Sciatic nerve (tissue), 2 donors: ENCODE measurements around the gene RAI2. TPM values are rescaled to one million over a fixed set of nuclear protein-coding genes. Genes with fewer than 3 reads are reported as not detected.

Experiments
- ATAC-seq: fragments of 200-7000 bp; cut with Tn5 transposase; one replicate; pipeline ENCODE4 v1.9.1; 2020; ENCODE audit warnings: mild to moderate bottlenecking, moderate library complexity
- DNase-seq: peaks from one replicate; pipeline ENCODE4 v3.0.0-alpha.2; 2020; ENCODE audit warnings: low spot score
- intact Hi-C: fragments of 100-400 bp; cut with DNase I; formaldehyde crosslinking; loops from one replicate; pipeline ENCODE4 v1.14.2; 2022
- total RNA-seq: library from RNA; stranded (reverse); fragmentation: NEBNext Ultra II Directional; extraction: Animal tissue kit (Norgen Biotek cat#: 25700); gene quantifications from one replicate; pipeline ENCODE4 v1.2.1, GENCODE V29; 2021
- donor health status: DM: no; HTN: no; CAD: no.
- donor health status: DM: no; HTN: no; CAD: no.

Gene RAI2
- total RNA-seq, 1 donor from 2014 or later = 25.7 TPM

DNA sequence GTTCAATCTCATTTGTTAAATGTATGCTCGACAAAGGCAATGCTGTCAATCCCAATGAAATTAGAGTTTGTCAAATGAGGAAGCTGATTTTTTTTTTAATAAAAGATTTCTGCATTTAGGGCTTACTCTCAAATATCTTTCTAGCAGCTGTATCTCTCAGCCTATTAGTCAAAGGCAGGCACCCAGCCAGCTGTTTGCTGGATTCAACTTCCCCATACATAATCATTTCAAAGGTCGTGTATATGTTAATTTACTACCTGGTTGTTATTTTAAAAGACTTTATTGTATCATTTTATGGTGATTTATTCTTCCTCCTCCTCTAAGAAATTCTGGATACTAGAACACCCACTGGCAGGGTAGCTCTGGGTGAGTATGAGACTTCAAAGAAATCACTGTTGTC is 27.1 kb downstream of the RAI2 start:
- ATAC-seq (no peak), DNase-seq (no peak)
- intact Hi-C loops = no loop called here

DNA sequence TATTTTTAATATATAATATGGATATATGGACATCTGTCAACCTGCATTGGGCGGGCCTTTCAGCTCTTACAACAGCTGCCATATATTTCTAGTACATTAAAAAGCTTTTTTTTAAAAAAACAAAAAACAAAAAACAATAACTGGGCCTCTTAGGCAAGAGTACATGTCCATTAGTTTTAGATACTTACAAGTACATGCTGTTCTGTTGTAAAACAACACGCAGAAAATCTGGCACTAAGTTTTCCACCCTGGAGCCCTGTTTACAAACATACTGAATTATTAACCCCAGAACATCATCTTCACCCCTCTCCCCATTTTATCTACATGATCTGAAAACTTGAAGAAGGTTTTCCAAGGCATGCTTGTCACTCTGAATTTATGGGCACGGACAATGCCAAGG is 29.8 kb downstream of the RAI2 start:
- intact Hi-C loops = no loop called here
- no peak for DNase-seq
- peak; percentile 60 for ATAC-seq

DNA sequence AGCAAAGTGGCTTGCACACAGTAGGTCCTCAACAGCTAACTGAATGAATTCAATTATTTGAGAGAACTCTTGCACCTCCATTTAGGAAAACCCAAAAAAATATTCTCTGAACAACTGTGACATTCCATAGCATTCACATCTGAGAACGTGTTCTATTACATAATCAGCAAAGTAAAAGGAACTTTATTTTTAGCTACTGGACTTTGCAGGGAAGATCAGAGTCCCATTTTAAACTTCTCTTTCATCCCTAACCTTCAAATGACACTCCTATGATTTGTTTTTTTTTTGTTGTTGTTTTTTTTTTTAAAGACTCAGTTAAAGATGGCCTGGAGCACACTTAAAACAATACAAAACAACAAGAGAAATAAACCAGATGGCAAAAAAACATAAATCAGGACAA is 30.9 kb downstream of the RAI2 start:
- intact Hi-C loops = no loop called here
- no peak for DNase-seq
- no peak for ATAC-seq

DNA sequence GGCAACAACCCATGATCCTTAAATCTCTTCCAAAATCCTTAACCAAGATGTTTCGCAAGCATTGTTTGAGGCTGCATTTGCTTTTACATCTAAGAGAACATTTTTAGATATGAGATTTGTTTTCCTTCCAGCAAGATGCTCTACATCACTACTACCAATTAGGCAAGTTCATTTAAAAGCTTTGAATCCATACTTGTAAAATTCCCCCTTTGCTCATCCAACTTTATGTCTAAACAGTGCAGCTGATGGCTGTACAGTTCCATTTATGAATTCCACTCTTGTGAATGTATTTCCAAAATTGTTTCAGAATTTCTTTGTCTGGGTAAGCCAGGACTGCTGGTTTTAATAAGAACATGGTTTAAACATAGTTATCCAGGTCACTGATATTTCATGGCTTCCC is 31.5 kb downstream of the RAI2 start:
- intact Hi-C loops = no loop called here
- no peak for ATAC-seq
- no peak for DNase-seq

DNA sequence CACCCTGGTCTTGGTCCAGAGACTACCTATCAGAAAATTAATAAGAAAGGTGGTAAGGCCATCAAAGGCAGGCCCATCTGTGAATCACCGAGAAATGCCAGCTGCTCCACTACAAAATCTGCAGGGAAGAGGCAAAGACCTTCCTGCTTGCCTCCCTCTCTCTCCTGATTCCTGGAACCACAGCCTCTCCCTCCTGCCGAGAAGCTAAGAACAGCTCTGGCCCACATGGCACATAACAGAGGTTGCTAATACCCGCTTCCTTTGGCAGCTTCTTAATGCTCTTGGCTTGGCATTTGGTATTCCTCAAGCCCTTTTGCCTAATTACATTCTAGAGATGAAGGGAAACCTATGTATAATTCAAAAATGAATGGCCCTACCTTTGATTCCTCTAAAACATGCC is 32.9 kb downstream of the RAI2 start:
- DNase-seq (no peak), ATAC-seq (no peak)
- intact Hi-C loops = no loop called here

DNA sequence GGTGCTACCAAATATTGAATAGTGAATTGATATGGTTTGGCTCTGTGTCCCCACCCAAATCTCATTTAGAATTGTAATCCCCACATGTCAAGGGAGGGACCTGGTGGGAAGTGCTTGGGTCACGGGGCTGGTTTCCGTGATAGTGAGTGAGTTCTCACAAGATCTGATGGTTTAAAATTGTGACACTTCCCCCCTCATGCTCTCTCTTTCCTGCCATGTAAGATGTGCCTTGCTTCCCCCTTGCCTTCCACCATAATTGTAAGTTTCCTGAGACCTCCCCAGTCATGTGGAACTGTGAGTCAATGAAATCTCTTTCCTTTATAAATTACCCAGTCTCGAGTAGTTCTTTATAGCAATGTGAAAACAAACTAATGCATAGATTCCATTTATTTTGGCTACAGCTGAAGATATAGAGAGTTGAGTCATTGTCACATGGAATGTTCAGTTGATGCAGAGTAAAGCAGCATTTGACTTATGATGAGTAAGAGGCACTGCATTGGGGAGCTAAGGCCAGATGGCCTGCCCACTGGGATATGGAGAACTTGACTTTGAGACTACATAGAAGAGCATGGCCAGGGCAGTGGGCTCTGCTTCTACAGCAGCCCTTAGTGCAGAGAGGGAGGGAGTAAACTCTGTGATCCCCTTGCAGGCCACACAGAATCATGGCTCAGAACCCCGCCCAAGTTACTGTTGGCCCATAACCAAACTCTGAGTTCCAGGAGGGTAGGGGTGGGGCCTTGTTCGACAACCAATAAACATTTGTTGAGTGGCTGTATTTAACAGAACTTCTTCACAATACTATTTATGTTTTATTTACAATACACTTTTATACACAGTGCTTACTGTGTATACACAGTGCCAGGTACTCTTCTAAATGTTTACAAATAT is 34.2 kb downstream of the RAI2 start:
- ATAC-seq (no peak), DNase-seq (no peak)
- intact Hi-C loops = no loop called here

DNA sequence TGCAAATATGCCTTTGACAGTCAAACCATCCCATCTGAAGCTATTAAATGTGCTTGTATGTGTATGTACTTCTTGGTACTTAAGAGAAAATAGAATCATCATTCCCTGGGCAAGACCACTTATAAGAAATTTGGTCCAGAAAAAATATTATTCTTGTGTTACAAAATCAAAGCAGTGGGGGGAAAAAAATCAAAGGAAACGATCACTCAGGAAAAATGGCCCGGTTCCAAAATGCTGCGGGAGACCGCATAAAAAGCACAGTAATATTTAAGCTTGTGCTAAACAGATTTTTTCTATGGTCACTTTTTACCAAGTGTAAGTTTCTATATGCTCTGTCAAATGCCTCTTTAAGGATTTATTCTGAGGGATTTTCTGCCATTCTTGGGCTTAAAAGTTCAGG is 36.1 kb downstream of the RAI2 start:
- intact Hi-C loops = no loop called here
- ATAC-seq = no peak

DNA sequence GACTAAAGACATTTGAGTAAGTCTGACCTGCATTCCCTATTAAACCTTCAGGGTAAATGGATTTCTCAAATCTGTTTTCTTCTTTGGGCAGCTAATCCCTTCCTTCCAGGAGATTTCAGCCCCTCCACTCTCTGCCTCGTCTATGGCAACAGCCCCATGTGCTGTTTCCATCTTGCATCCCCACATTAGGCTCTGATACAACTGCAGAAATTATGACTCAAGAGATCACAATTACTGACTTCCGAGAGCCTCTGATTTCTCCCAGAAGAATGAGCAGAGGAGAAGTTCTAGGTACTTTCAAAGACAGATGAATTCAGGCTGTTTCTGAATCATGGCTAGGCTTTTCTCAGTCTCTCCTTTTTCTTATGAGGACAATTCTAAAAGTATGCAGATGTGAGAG is 38.7 kb downstream of the RAI2 start:
- intact Hi-C loops = no loop called here
- ATAC-seq (no peak), DNase-seq (no peak)

More for the DNA sequence above, 36.1 kb downstream of the RAI2 start:
- no peak for DNase-seq

DNA sequence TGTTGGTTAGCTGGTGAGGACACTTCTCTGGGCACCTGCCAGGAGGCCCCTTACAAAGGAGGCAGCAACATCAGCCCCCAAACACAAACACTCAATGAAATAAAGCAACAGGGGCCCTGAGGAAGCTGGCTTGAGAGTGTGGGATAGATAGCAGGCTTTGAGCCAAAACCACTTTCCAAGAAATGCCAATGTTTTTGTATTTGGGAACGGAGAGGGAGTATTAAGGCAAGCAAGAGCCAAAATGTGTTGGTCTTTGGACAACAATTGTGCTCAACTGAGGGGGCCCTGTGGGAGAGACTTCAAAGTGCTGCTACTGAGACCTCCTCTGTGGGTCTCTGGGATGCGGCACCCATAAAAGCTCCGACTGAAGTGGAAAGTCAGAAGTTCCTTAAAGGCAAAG is 41.0 kb downstream of the RAI2 start:
- DNase-seq (no peak), ATAC-seq (no peak)

DNA sequence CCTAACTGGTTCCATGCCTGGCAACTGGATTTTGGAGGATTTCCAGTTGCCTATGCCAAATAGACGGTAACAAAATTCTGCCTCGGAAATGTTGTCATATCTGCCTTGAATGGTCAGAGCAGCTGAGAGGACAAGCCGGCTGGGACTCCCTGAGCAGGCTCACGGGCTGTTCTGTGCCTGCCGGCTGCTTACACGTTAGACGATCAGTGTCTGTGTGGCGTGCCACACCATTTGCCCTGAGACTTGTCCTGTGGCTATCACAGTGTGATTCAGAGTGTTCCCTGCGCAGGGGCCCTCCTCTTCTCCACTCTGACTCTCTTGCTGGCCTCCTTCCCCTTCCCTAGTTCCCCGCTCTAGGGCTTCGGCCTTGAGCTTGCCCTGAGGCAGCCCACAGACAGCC is 42.4 kb downstream of the RAI2 start:
- ATAC-seq = no peak
- no peak for DNase-seq
- intact Hi-C loops = no loop called here

More for the DNA sequence above, 41.0 kb downstream of the RAI2 start:
- intact Hi-C loops = no loop called here

DNA sequence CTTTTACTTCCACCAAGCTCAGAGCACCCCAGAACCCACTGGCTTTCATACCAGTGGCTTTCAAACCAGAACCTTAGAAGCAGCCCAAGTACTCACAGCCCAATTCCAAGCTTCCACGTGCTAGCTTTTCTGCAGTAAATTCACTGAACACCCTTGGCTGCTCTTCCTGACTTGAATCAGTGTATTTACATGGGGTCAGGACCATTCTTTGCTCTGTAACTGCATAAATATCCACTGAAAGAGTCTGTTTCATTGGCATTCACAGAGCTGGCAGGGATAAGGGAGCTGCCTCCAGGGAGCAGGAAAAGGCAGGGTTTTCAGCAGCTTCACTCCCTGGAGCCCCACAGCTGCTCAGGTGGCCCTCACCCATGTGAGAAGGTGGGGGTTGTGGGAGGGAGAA is 43.8 kb downstream of the RAI2 start:
- ATAC-seq (peak; percentile 19), DNase-seq (no peak)
- intact Hi-C loops = no loop called here

DNA sequence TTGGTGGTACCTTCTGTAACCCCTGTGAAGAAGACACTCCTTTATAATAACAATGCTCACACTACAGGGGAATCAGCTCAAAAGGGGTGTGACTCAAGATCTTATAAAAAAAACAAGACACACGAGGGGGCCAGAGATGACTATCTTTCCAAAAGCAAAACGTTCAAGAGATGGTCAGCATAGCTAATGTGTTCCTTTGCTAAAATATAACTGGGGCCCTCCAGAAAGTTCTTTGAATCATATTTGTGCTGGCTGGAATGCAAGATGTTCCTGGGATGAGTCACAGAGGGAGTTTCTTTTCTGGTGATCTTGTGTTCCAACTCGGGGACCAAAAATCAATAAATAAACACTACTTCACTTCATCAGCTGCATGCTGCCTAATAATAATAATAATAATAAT is 46.5 kb downstream of the RAI2 start:
- DNase-seq (no peak), ATAC-seq (peak; percentile 54)
- intact Hi-C loops = no loop called here

DNA sequence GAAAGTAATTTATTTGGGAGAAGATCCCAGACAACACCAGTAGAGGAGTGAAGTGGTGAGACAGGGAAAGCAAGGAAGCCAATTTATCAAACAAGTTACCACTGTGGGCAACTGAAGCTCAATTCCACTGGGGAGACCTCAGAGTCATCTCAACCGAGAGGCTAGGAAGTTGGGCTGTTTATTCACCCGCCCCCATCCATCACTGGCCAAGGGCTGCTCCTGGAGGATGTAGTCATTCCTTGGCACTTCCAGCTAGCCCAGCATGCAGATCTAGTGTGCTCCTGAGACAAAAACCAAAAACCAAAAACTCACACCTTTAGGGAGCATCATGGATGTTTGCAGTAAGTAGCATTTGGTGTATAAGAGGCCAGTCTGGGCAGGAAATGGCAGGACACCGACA is 47.0 kb downstream of the RAI2 start:
- DNase-seq (no peak), ATAC-seq (no peak)
- intact Hi-C loops = no loop called here

DNA sequence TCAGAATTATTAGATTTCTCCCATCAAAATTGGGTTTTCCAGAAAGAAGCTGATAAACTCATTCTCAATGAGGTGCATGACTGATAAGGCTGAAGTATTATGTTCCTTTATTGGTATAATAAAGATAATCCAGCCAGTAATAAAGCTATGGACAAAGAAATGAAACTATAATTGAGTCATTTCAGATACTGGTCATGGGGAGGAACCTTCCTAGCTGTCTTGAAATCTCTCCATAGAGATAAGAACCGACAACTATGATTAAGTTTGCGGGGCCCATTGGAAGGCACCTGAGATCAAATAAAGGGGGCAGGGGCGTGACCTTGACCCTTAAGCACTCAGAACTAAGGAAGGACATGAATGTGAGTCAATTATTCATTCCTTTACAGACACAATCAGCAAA is 47.8 kb downstream of the RAI2 start:
- intact Hi-C loops = no loop called here
- no peak for ATAC-seq
- DNase-seq = no peak

DNA sequence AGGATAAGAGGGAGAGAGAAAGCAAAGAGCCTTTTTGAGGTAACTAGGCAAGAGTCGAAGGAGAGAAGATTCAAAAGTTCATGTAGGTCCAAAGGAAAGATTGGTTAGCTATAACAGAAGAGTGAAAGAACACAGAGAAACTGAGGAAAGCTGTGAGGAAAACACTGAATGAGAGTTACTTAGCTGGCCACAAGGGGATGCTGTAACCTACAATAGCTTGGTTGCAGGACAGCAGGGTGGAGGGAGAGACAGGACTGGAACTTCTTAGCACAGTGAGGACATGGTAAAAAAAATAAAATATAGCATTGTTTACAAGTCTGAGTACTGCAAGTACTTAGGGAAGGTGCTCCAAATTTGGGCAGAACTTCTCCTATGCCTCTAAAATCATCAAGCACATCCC is 48.3 kb downstream of the RAI2 start:
- intact Hi-C loops = no loop called here
- DNase-seq (no peak), ATAC-seq (peak; percentile 56)

DNA sequence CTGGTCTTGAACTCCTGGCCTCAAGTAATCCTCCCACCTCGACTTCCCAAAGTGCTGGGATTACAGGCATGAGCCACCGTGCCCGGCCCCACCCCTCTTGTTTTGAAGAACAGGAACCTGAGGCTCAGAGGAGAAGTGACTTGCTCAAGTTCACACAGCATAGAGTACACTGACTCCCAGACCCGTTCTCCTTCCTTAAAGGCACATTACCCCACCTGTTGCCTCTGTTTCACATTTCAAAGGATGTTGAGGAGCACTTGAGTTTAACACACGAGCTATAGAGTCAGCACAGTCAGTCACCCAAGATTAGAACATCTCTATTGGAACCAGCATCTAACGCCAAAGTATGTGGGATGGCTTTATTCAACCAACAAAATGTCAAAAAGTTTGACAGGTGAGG is 51.1 kb downstream of the RAI2 start:
- intact Hi-C loops = no loop called here
- no peak for ATAC-seq

DNA sequence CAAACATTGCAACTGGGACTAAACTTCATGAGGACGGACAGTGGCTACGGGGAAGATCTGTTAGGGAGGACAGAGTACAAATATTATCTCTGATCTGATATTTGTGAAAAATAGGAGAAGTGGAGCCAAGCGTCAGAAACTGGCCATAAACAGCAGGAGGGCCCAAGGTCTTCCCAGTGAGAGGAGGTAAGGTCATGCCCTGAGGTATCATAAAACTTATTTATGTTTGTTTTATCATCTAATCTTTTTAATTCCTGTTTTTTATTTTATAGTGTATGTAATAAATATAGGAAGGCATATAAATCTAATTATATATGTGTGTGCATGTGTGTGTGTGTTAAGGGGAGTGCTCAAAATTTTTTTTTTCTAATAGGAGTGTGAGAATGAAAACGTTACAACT is 51.8 kb downstream of the RAI2 start:
- ATAC-seq (no peak), DNase-seq (no peak)
- intact Hi-C loops = no loop called here

More for the DNA sequence above, 51.1 kb downstream of the RAI2 start:
- no peak for DNase-seq

DNA sequence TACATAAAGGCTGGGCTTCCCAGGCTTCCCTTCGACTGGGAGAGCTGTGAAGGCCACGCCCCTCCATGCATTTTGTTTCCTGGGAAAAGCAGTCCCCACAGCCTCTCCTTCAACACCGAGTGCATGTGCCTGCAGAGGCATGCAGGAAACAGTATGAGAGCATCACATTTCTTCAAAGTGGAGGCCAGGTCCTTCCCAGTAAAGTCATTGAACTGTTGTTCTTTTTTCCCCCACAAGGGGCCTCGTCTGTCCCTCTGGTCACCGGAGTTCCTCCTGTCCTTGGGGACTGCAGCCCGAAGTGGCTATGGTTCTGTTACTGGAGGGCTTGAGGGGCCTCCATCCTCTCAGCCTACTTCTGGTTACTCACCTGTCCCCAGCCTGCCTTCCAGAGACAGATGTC is 56.0 kb downstream of the RAI2 start:
- no peak for ATAC-seq
- no peak for DNase-seq
- intact Hi-C loops = no loop called here

DNA sequence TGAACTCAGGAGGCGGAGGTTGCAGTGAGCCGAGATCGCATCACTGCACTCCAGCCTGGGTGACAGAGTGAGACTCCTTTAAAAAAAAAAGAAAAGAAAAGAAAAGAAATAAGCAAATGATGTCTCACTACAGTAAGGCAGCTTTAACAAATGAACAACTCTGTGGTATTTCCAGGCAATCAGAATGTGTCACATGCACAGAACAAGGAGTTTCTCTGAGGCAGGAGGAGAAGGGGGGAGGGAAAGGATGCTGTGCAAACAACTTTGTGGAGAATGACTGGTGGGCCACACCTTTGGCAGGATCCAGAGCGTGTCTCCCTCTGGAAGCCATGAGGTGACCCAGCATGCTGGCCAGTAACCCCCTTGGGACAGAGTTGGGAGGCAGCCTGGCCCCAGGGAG is 57.6 kb downstream of the RAI2 start:
- no peak for ATAC-seq
- intact Hi-C loops = no loop called here
- no peak for DNase-seq

DNA sequence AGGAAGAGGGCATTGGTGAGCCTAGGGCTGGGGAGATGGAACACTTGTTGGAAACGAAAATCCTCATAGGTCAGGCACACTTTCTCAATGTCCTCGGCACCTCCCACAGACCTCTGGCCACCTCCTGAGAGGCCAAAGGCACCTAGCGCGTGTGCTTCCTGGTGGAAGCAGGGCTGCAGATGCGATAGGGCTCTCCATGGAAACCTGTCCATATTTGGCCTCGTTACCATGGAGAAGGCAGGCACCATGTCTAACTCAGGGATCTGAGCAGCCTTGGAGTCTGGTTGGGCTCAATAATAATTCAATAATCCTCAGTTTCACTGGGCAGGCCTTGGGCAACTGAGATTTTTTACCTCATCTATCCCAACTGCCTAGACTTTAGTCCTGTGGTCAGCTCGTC is 58.3 kb downstream of the RAI2 start:
- no peak for DNase-seq
- no peak for ATAC-seq
- intact Hi-C loops = no loop called here

DNA sequence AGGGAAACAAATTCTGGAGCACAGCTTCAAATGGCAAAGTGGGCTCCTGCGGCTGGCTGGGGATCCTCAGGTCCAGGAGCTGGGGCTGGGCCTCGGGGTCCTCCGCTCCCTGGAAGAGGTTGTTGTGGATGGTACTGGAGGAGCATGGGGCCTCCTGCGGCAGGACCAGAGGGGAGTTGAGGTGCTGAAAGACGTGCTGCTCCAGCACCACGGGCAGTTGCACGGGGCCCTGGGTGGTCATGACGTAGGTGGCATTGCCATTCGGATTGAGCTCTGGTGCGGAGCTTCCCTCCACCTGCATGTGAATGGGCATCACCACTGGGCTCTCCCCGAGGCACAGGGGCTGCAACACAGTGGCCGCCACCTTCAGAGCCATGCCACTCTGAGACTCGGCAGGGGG is 59.7 kb downstream of the RAI2 start:
- intact Hi-C loops = no loop called here
- no peak for DNase-seq
- ATAC-seq = no peak
